CD14-positive monocyte (primary cell): ENCODE results near the gene CCT4. TPM values are rescaled to one million over a fixed set of nuclear protein-coding genes. Genes with fewer than 3 reads are reported as not detected.

Source experiments
- DNase-seq, 3 donors: peaks; one replicate each; pipeline ENCODE4 v3.0.0-alpha.2; 2011 to 2022
- H2AFZ ChIP-seq: 2 replicates; pipeline ENCODE4 v1.6.0; 2012; ENCODE audit warnings: mild to moderate bottlenecking, low read depth, low read length, inconsistent platforms; ENCODE audit not compliant: insufficient read depth, poor library complexity, severe bottlenecking
- H3K27ac ChIP-seq, 2 donors: 1 replicate in 1 of 2; 2 replicates in 1 of 2; pipeline ENCODE4 v1.5.1; 2012 to 2013; ENCODE audit warnings: low read length in 2 of 2, control low read depth in 1 of 2, inconsistent platforms in 1 of 2, low read depth in 1 of 2, mild to moderate bottlenecking in 1 of 2
- H3K27me3 ChIP-seq, 2 donors: one replicate each; pipeline versions ENCODE4 v1.6.0 to v1.6.1; 2011 to 2013; ENCODE audit warnings: low read length in 2 of 2; ENCODE audit not compliant: control insufficient read depth in 2 of 2, insufficient read depth in 2 of 2
- H3K36me3 ChIP-seq, 2 donors: replicated peaks in 1 of 2; 1 replicate in 1 of 2; 2 replicates in 1 of 2; pipeline versions ENCODE4 v1.5.1 to v1.6.1; 2012 to 2013; ENCODE audit warnings: low read length in 2 of 2, control low read depth in 1 of 2, inconsistent platforms in 1 of 2, mild to moderate bottlenecking in 1 of 2; ENCODE audit not compliant: insufficient read depth in 2 of 2, control insufficient read depth in 1 of 2
- H3K4me1 ChIP-seq, 2 donors: 1 replicate in 1 of 2; 2 replicates in 1 of 2; pipeline versions ENCODE4 v1.5.1 to v1.6.1; 2012 to 2013; ENCODE audit warnings: low read length in 2 of 2, control low read depth in 1 of 2, inconsistent platforms in 1 of 2, mild to moderate bottlenecking in 1 of 2, moderate library complexity in 1 of 2; ENCODE audit not compliant: insufficient read depth in 2 of 2, control insufficient read depth in 1 of 2
- H3K4me2 ChIP-seq: replicated peaks from 2 replicates; pipeline ENCODE3; 2012; ENCODE audit warnings: low read length, moderate library complexity, mild to moderate bottlenecking; ENCODE audit not compliant: poor library complexity, severe bottlenecking; ENCODE audit errors: extremely low read depth
- H3K4me3 ChIP-seq, 3 experiments: fragments of 200-600 bp in 1 of 3; sonication (generic) in 1 of 3; replicated peaks in 1 of 3; 1 replicate in 2 of 3; 2 replicates in 1 of 3; pipeline ENCODE4 v1.5.1; 2011 to 2013; ENCODE audit warnings: low read length in 3 of 3, mild to moderate bottlenecking in 3 of 3, control low read depth in 2 of 3, low read depth in 2 of 3, inconsistent platforms in 1 of 3, moderate library complexity in 1 of 3
- H3K79me2 ChIP-seq: 2 replicates; pipeline ENCODE4 v1.6.0; 2012; ENCODE audit warnings: mild to moderate bottlenecking, control low read depth, inconsistent platforms, low read length, moderate library complexity; ENCODE audit not compliant: insufficient read depth
- H3K9ac ChIP-seq: 2 replicates; pipeline ENCODE4 v1.6.0; 2017; ENCODE audit warnings: low read length, mild to moderate bottlenecking; ENCODE audit not compliant: insufficient read depth, poor library complexity, severe bottlenecking
- H3K9me3 ChIP-seq, 2 donors: replicated peaks in 1 of 2; 1 replicate in 1 of 2; 2 replicates in 1 of 2; pipeline versions ENCODE4 v1.5.1 to v1.6.1; 2012 to 2013; ENCODE audit warnings: low read length in 2 of 2, control low read depth in 1 of 2; ENCODE audit not compliant: control insufficient read depth in 1 of 2, insufficient read depth in 1 of 2
- H4K20me1 ChIP-seq: 2 replicates; pipeline ENCODE4 v1.6.0; 2012; ENCODE audit warnings: mild to moderate bottlenecking, low read length, control low read depth, moderate library complexity; ENCODE audit not compliant: insufficient read depth
- H3K27ac Mint-ChIP-seq, 7 donors: one replicate each; pipeline ENCODE4 v1.8.0; 2020; ENCODE audit warnings: mild to moderate bottlenecking in 7 of 7, mixed read lengths in 7 of 7, moderate library complexity in 6 of 7, inconsistent platforms in 2 of 7
- H3K27me3 Mint-ChIP-seq, 3 donors: one replicate each; pipeline ENCODE4 v1.8.0; 2021 to 2022; ENCODE audit warnings: low read depth in 3 of 3, mild to moderate bottlenecking in 3 of 3, mixed read lengths in 3 of 3, moderate library complexity in 3 of 3, inconsistent platforms in 1 of 3
- H3K36me3 Mint-ChIP-seq, 2 donors: one replicate each; pipeline ENCODE4 v1.8.0; 2020; ENCODE audit warnings: mixed read lengths in 2 of 2, inconsistent platforms in 1 of 2, mild to moderate bottlenecking in 1 of 2
- H3K4me1 Mint-ChIP-seq: one replicate; pipeline ENCODE4 v1.8.0; 2020; ENCODE audit warnings: mild to moderate bottlenecking, mixed read lengths
- H3K4me3 Mint-ChIP-seq, 2 donors: one replicate each; pipeline ENCODE4 v1.8.0; 2020; ENCODE audit warnings: mild to moderate bottlenecking in 2 of 2, mixed read lengths in 2 of 2, moderate library complexity in 1 of 2
- H3K9me3 Mint-ChIP-seq, 7 donors: one replicate each; pipeline ENCODE4 v1.8.0; 2020 to 2022; ENCODE audit warnings: mixed read lengths in 7 of 7, mild to moderate bottlenecking in 6 of 7, moderate library complexity in 6 of 7, inconsistent platforms in 2 of 7
- whole genome bisulfite sequencing: methylation state at CpG from one replicate; pipeline ENCODE4 v1.1.5; 2013; ENCODE audit warnings: missing lambda C conversion rate; ENCODE audit not compliant: insufficient coverage; 5-methylcytosine and 5-hydroxymethylcytosine counted together
- intact Hi-C, 2 donors: fragments of 100-400 bp; cut with micrococcal nuclease; formaldehyde crosslinking; loops; one replicate each; pipeline versions ENCODE4 v1.15.0 to v1.15.1; 2023
- polyA plus RNA-seq, 3 donors: library from polyadenylated mRNA; depleted of rRNA in 1 of 3; unstranded in 2 of 3; stranded (reverse) in 1 of 3; fragments of 300-500 nt in 2 of 3; fragments of >200 nt in 1 of 3; fragmentation: Illumina TruSeq in 2 of 3; gene quantifications; 1 replicate in 2 of 3; 2 replicates in 1 of 3; pipeline ENCODE4 v1.2.3, GENCODE V29; 2012 to 2021
- TF ChIP-seq, protein P1 (sequence below): fragments of 200-600 bp; IDR thresholded peaks from one replicate; pipeline ENCODE4 v1.8.0; 2022; ENCODE audit warnings: antibody characterized with exemption, mild to moderate bottlenecking

CCT4 gene
- polyA plus RNA-seq, 3 donors = 26.1 to 78.1 (median 73.1) TPM

DNA sequence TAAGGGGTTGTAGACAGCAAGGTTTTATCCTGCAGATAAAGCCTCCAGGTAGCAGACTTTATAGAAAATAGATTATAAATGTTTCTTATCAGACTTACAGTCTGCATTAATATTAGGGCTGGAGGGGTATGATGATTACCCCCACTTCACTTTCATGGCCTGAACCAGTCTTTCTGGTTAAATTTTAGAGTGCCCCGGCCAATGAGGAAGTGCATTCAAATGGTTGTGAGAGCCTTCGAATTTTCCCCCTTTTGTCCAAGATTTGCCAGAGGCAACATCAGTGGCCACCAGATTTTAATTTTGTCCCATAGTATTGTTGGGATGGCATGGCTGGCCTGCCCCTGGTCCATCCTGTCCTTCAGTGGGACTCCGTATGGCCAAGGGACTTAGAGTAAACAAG lies 48.6 kb upstream of the CCT4 start:
- TF ChIP-seq, protein P1, sequence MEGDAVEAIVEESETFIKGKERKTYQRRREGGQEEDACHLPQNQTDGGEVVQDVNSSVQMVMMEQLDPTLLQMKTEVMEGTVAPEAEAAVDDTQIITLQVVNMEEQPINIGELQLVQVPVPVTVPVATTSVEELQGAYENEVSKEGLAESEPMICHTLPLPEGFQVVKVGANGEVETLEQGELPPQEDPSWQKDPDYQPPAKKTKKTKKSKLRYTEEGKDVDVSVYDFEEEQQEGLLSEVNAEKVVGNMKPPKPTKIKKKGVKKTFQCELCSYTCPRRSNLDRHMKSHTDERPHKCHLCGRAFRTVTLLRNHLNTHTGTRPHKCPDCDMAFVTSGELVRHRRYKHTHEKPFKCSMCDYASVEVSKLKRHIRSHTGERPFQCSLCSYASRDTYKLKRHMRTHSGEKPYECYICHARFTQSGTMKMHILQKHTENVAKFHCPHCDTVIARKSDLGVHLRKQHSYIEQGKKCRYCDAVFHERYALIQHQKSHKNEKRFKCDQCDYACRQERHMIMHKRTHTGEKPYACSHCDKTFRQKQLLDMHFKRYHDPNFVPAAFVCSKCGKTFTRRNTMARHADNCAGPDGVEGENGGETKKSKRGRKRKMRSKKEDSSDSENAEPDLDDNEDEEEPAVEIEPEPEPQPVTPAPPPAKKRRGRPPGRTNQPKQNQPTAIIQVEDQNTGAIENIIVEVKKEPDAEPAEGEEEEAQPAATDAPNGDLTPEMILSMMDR = no peak
- Histone ChIP-seq H3K27ac (no peak overlapping the region), H3K9ac (no peak overlapping the region), H2AFZ (no peak overlapping the region), H3K9me3 (no peaks in the 10 kb centered on the region), H3K4me3 (no peak overlapping the region), H3K27me3 (no peaks in the 10 kb centered on the region), H3K4me2 (no peak overlapping the region), H4K20me1 (no peaks in the 10 kb centered on the region), H3K36me3 (no peaks in the 10 kb centered on the region), H3K4me1 (no peaks in the 10 kb centered on the region), H3K79me2 (no peaks in the 10 kb centered on the region)
- intact Hi-C loops = no loop called here
- Mint-ChIP-seq H3K9me3 (peaks cover 0 to 13% (median 0%) of the 10 kb centered on the region in 7 donors), H3K27ac (no peak overlapping the region), H3K4me1 (no peaks in the 10 kb centered on the region), H3K27me3 (peaks cover 0 to 2% (median 0%) of the 10 kb centered on the region in 3 donors), H3K36me3 (peaks cover 3 to 25% of the 10 kb centered on the region in 2 donors), H3K4me3 (no peak overlapping the region)
- WGBS = no CpG with 5 or more reads among the region's 3 CpGs
- DNase-seq = no peak

DNA sequence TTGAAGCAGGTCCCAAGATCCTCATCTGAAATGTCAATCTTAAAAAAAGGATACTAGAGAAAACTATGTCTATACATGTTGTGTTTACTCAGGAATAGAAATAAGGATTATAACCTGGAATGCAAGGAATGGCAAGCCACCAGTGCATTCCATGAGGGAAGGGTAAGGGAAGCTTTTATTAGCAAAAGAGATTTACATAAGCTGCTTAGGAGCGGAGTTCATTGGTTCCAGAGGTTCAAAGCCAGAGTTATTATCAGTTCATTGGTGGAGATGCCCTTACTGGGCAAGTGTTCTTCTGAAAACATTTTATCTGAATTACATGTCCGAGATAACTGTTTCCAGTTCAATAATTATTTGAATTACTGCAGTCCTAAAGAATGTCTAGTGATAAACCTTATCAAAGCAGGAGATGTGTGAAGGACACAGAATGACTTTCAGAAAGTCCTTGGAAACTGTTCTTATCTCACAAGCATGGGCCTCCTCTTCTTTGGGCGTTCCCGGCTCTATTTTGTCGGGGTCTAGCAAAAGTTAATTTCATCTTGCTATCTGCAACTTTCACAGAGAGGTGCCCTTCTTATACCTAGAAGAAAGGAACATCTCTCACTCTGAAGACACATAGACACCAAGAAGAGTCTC lies 40.5 kb upstream of the CCT4 start:
- Histone ChIP-seq H3K4me3 (no peak overlapping the region), H3K4me2 (no peak overlapping the region), H4K20me1 (no peaks in the 10 kb centered on the region), H3K27ac (no peak overlapping the region), H3K4me1 (no peaks in the 10 kb centered on the region), H3K27me3 (no peaks in the 10 kb centered on the region), H3K9ac (no peak overlapping the region), H3K36me3 (peaks cover 0 to 4% of the 10 kb centered on the region in 2 donors), H3K79me2 (no peaks in the 10 kb centered on the region), H2AFZ (no peak overlapping the region), H3K9me3 (no peaks in the 10 kb centered on the region)
- Mint-ChIP-seq H3K4me1 (peaks cover 4% of the 10 kb centered on the region), H3K27ac (no peak overlapping the region), H3K9me3 (peaks cover 0 to 11% (median 2%) of the 10 kb centered on the region in 7 donors), H3K4me3 (no peak overlapping the region), H3K27me3 (peaks cover 0 to 3% (median 1%) of the 10 kb centered on the region in 3 donors), H3K36me3 (peaks cover 11 to 24% of the 10 kb centered on the region in 2 donors)
- WGBS = 97% methylated on average over 4 of the region's 5 CpGs
- intact Hi-C loops = no loop called here
- TF ChIP-seq, protein P1 = no peak
- DNase-seq = no peak
